ENCODE data around the gene FOXL1. TPM values are rescaled to one million over a fixed set of nuclear protein-coding genes. Genes with fewer than 3 reads are reported as not detected.

The FOXL1 gene
- total RNA-seq, 1 experiment from 2014 or later: 0.13 TPM

GRCh38 chr16:86576591-86577313 lies 1.6 kb upstream of the FOXL1 start:
- POLR2A ChIA-PET (ENCODE audit: low non-redundant PET): interaction anchor here (0.5 kb wide), 1 partner anchor 741 kb away, joined by 5 read pairs; no protein-coding TSS in a partner anchor
- Histone ChIP-seq H3K4me1 (ENCODE audit: insufficient read depth, low read length, poor library complexity, severe bottlenecking) (peaks cover 17% of the 10 kb centered on the region), H3K9me3 (ENCODE audit: low read depth, low read length, poor library complexity, severe bottlenecking) (no peaks in the 10 kb centered on the region), H3K36me3 (ENCODE audit: insufficient read depth, low read length, poor library complexity, severe bottlenecking) (no peaks in the 10 kb centered on the region), H3K27ac (ENCODE audit: low read depth, low read length, poor library complexity, severe bottlenecking) (no peak overlapping the region), H3K27me3 (replicated peaks; ENCODE audit: insufficient read depth, low read depth, low read length, poor library complexity) (no peaks in the 10 kb centered on the region), H3K4me3 (ENCODE audit: low read depth, low read length, poor library complexity, severe bottlenecking) (peak overlapping the region; percentile 54)
- CTCF ChIA-PET: interaction anchor here (0.7 to 0.9 kb wide), 4 partner anchors 10 to 533 kb away, joined by 3 to 11 read pairs (median 8); partner anchors contain the start of gene FOXC2
- DNase-seq (ENCODE audit: low spot score): no peak
- no TSS peak for BruUV-seq (replicated peaks)
- TF ChIP-seq CTCF (conservative IDR thresholded peaks at IDR 0.05; ENCODE audit: low read depth, low read length) (no peak), EZH2 (IDR thresholded peaks at IDR 0.05; ENCODE audit: borderline replicate concordance, low read depth, low read length, poor library complexity, severe bottlenecking) (no peak)
- intact Hi-C loops (cut with micrococcal nuclease; ENCODE audit: unreplicated experiment): loop anchor here (10.0 kb wide), 1 partner anchor 298 kb away; no protein-coding TSS in a partner anchor

- peaks cover 17% of the 10 kb centered on the region for H3K4me1 ChIP-seq (ENCODE audit: insufficient read depth, low read length, poor library complexity, severe bottlenecking)
- DNase-seq (ENCODE audit: low spot score): no peak
- no peaks in the 10 kb centered on the region for H3K36me3 ChIP-seq (ENCODE audit: insufficient read depth, low read length, poor library complexity, severe bottlenecking)
- peak overlapping the region; percentile 54 for H3K4me3 ChIP-seq (ENCODE audit: low read depth, low read length, poor library complexity, severe bottlenecking)
- CTCF ChIA-PET: no interaction called here
- intact Hi-C loops (cut with micrococcal nuclease; ENCODE audit: unreplicated experiment): loop anchor here (10.0 kb wide), 1 partner anchor 297 kb away; no protein-coding TSS in a partner anchor
- BruUV-seq (replicated peaks): no TSS peak
- H3K27me3 ChIP-seq (replicated peaks; ENCODE audit: insufficient read depth, low read depth, low read length, poor library complexity): no peaks in the 10 kb centered on the region
- no peak overlapping the region for H3K27ac ChIP-seq (ENCODE audit: low read depth, low read length, poor library complexity, severe bottlenecking)
- no peaks in the 10 kb centered on the region for H3K9me3 ChIP-seq (ENCODE audit: low read depth, low read length, poor library complexity, severe bottlenecking)
- TF ChIP-seq EZH2 (IDR thresholded peaks at IDR 0.05; ENCODE audit: borderline replicate concordance, low read depth, low read length, poor library complexity, severe bottlenecking): no peak
- TF ChIP-seq CTCF (conservative IDR thresholded peaks at IDR 0.05; ENCODE audit: low read depth, low read length): no peak
- POLR2A ChIA-PET (ENCODE audit: low non-redundant PET): no interaction called here
Observed at GRCh38 chr16:86577314-86577971, 906 bp upstream of the FOXL1 start.

- no TSS peak for BruUV-seq (replicated peaks)
- Histone ChIP-seq H3K4me1 (ENCODE audit: insufficient read depth, low read length, poor library complexity, severe bottlenecking) (peaks cover 17% of the 10 kb centered on the region), H3K36me3 (ENCODE audit: insufficient read depth, low read length, poor library complexity, severe bottlenecking) (no peaks in the 10 kb centered on the region), H3K27me3 (replicated peaks; ENCODE audit: insufficient read depth, low read depth, low read length, poor library complexity) (no peaks in the 10 kb centered on the region), H3K4me3 (ENCODE audit: low read depth, low read length, poor library complexity, severe bottlenecking) (no peak overlapping the region), H3K9me3 (ENCODE audit: low read depth, low read length, poor library complexity, severe bottlenecking) (no peaks in the 10 kb centered on the region), H3K27ac (ENCODE audit: low read depth, low read length, poor library complexity, severe bottlenecking) (no peak overlapping the region)
- no peak for DNase-seq (ENCODE audit: low spot score)
- ChIA-PET CTCF (no interaction called here), POLR2A (ENCODE audit: low non-redundant PET) (no interaction called here)
- intact Hi-C loops (cut with micrococcal nuclease; ENCODE audit: unreplicated experiment): loop anchor here (10.0 kb wide), 1 partner anchor 296 kb away; no protein-coding TSS in a partner anchor
- no peak for TF ChIP-seq EZH2 (IDR thresholded peaks at IDR 0.05; ENCODE audit: borderline replicate concordance, low read depth, low read length, poor library complexity, severe bottlenecking)
- TF ChIP-seq CTCF (conservative IDR thresholded peaks at IDR 0.05; ENCODE audit: low read depth, low read length): no peak
Observed at GRCh38 chr16:86578611-86579267, 390 bp downstream of the FOXL1 start.
